NCI-H69 (cell line): ENCODE measurements around the gene RNF31.

Experiments used
- DNase-seq: peaks from one replicate; lab custom pipeline; 2025; lab: John Stamatoyannopoulos, UW

RNF31 gene

GRCh38 chr14:24159777-24160498 lies 12.6 kb downstream of the RNF31 start:
- no peak for DNase-seq

GRCh38 chr14:24160499-24160849 lies 13.2 kb downstream of the RNF31 start:
- no peak for DNase-seq

- peak; percentile 95 for DNase-seq
Measured at GRCh38 chr14:24160850-24161804, 13.8 kb downstream of the RNF31 start, which contains the start of gene IRF9. Gene IRF9, plus strand, starts transcription at chr14:24161265. Its CDS starts 880 bp downstream, at chr14:24162145.

GRCh38 chr14:24162093-24162492 lies 14.8 kb downstream of the RNF31 start:
- DNase-seq, result no peak

- DNase-seq, result no peak
Measured at GRCh38 chr14:24164518-24164991, 17.3 kb downstream of the RNF31 start.

- DNase-seq, result no peak
Measured at GRCh38 chr14:24165785-24166184, 18.5 kb downstream of the RNF31 start.

GRCh38 chr14:24167469-24168114 lies 20.3 kb downstream of the RNF31 start:
- DNase-seq, result no peak

GRCh38 chr14:24171422-24172260 lies 24.3 kb downstream of the RNF31 start, which contains the start of gene REC8:
Gene REC8, plus strand, starts transcription at chr14:24172080. Its CDS starts 473 bp downstream, at chr14:24172553.
- DNase-seq, result peak; percentile 100

- peak; percentile 76 for DNase-seq
Measured at GRCh38 chr14:24172261-24172860, 25.1 kb downstream of the RNF31 start.

- DNase-seq, result peak; percentile 60
Measured at GRCh38 chr14:24172871-24173281, 25.6 kb downstream of the RNF31 start.

GRCh38 chr14:24176599-24176998 lies 29.3 kb downstream of the RNF31 start:
- no peak for DNase-seq

GRCh38 chr14:24177041-24177825 lies 29.9 kb downstream of the RNF31 start:
- DNase-seq, result no peak

- no peak for DNase-seq
Measured at GRCh38 chr14:24177891-24178290, 30.6 kb downstream of the RNF31 start.

GRCh38 chr14:24178399-24179178 lies 31.3 kb downstream of the RNF31 start:
- no peak for DNase-seq

- DNase-seq, result peak; percentile 43
Measured at GRCh38 chr14:24179294-24179960, 32.1 kb downstream of the RNF31 start.

- DNase-seq, result peak; percentile 58
Measured at GRCh38 chr14:24179961-24180796, 32.9 kb downstream of the RNF31 start.

- no peak for DNase-seq
Measured at GRCh38 chr14:24181371-24182077, 34.2 kb downstream of the RNF31 start.
